Skeletal muscle tissue (tissue), 4 donors: Measurements from ENCODE around the gene CAPN2. TPM values are rescaled to one million over a fixed set of nuclear protein-coding genes. Genes with fewer than 3 reads are reported as not detected.
"Not testable (repeated sequence)": the region's sequence is repeated elsewhere in the genome, so short reads cannot be mapped to it uniquely, and the experiment has no call there.

Experiments
- H3K27ac ChIP-seq: one replicate; pipeline ENCODE4 v1.7.0; 2013; ENCODE audit warnings: mild to moderate bottlenecking, low read depth, low read length, inconsistent platforms
- H3K27me3 ChIP-seq, 3 donors: one replicate each; pipeline ENCODE4 v1.7.0; 2013; ENCODE audit warnings: low read length in 3 of 3; ENCODE audit not compliant: control insufficient read depth in 3 of 3, insufficient read depth in 3 of 3
- H3K36me3 ChIP-seq, 3 donors: one replicate each; pipeline ENCODE4 v1.7.0; 2013; ENCODE audit warnings: low read length in 3 of 3; ENCODE audit not compliant: control insufficient read depth in 3 of 3, insufficient read depth in 3 of 3
- H3K4me1 ChIP-seq, 3 donors: one replicate each; pipeline ENCODE4 v1.7.0; 2013; ENCODE audit warnings: low read length in 3 of 3, mild to moderate bottlenecking in 3 of 3; ENCODE audit not compliant: control insufficient read depth in 3 of 3, insufficient read depth in 3 of 3
- H3K4me3 ChIP-seq, 3 donors: one replicate each; pipeline ENCODE4 v1.7.0; 2013; ENCODE audit warnings: low read length in 3 of 3
- H3K9ac ChIP-seq, 3 donors: one replicate each; pipeline ENCODE4 v1.7.0; 2013; ENCODE audit warnings: low read length in 3 of 3, mild to moderate bottlenecking in 3 of 3, moderate library complexity in 2 of 3, low read depth in 1 of 3
- H3K9me3 ChIP-seq, 3 donors: one replicate each; pipeline ENCODE4 v1.7.0; 2013; ENCODE audit warnings: low read length in 3 of 3; ENCODE audit not compliant: control insufficient read depth in 3 of 3
- total RNA-seq: library from RNA; depleted of rRNA; stranded (reverse); fragments of >200 nt; gene quantifications from one replicate; pipeline ENCODE4 v1.2.3, GENCODE V29; 2014
- donor health status: Osteomylitis.

CAPN2 gene
- total RNA-seq, 1 donor from 2014 or later = 78.8 TPM

DNA sequence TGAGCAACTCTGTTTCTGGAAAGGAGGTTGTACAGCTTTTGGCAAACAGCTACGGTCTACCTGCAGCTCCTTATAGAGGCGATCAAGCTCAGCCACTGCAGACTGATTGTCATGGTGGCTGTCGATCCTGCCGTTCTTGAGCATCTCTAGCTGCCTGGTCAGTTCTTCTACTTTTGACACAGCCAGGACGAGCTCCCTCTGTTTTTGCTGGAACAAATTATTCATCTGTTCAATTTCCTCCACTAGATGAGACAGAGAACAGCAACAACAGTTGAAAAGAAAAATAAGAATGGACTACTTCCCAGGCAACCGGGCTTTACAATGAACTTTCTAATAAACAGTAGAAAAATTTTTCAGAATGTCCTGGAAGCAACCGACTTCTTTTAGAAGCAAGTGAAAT lies 90.9 kb downstream of the CAPN2 start:
- Histone ChIP-seq H3K9me3 (no peaks in the 10 kb centered on the region), H3K36me3 (peaks cover 22 to 50% (median 48%) of the 10 kb centered on the region in 3 donors), H3K4me3 (no peak overlapping the region), H3K4me1 (no peaks in the 10 kb centered on the region), H3K9ac (no peak overlapping the region), H3K27me3 (no peaks in the 10 kb centered on the region), H3K27ac (no peak overlapping the region)

DNA sequence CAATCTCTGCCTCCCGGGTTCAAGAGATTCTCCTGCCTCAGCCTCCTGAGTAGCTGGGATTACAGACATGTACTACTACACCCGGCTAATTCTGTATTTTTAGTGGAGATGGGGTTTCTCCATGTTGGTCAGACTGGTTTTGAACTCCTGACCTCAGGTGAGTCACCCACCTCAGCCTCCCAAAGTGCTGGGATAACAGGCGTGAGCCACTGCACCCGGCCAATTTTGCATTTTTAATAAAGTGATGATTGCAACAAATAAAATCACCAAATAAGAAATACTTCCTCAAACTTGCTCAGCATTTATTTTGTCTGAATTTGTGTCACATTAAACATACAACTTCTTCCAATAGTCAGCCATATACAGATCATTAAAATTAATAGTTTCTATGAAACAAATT lies 97.6 kb downstream of the CAPN2 start:
- H3K9ac ChIP-seq, H3K27me3 ChIP-seq, H3K9me3 ChIP-seq, H3K4me3 ChIP-seq, H3K27ac ChIP-seq: not testable (repeated sequence)
- Histone ChIP-seq H3K36me3 (peaks cover 7 to 29% (median 17%) of the 10 kb centered on the region in 3 donors), H3K4me1 (peaks cover 4 to 11% (median 6%) of the 10 kb centered on the region in 3 donors)

DNA sequence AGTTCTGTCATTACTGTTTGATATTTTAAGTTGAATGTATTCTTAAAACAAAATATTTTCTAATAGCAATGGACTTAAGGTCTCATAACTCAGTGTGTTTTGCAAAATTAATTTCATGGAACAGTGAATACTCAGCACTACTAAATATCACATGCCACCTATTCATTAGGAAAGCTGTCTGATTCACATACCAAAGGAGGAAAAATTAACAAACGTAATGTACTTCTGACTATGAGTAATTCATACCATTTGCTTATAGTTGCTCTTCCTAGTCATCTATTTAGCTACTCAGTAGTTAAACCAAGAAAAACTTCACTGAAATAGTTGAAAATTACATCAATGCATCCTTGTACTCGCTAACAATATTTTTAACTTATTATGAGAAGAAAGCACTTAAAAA lies 98.2 kb downstream of the CAPN2 start:
- no peak overlapping the region for H3K4me3 ChIP-seq
- H3K27me3 ChIP-seq = no peaks in the 10 kb centered on the region
- H3K27ac ChIP-seq = no peak overlapping the region
- H3K9ac ChIP-seq = no peak overlapping the region
- H3K36me3 ChIP-seq = peaks cover 7 to 25% (median 16%) of the 10 kb centered on the region in 3 donors
- no peaks in the 10 kb centered on the region for H3K9me3 ChIP-seq
- peaks cover 9 to 18% (median 11%) of the 10 kb centered on the region in 3 donors for H3K4me1 ChIP-seq

DNA sequence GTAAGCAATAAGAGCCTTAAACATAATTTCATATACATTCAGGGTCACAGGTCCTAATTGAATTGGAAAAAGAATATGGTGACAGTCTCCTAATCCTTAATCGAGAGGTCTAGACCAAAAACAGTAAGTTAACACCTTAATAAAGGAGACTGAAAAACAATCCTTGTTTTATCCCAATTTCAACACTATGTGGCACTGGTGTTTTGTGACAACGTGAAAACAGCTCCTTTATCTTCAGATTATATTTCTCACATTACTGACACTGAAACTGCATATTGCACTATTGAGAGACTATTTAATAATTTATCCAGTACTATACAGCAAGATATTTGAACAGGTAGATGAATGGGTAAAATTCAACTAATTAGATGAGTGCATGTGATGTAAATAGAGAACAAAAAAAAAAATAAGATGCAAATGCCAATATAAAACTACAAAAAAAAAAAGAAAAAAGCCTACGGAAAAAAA lies 99.3 kb downstream of the CAPN2 start:
- Histone ChIP-seq H3K4me3 (no peak overlapping the region), H3K9ac (no peak overlapping the region), H3K27me3 (no peaks in the 10 kb centered on the region), H3K9me3 (no peaks in the 10 kb centered on the region), H3K27ac (no peak overlapping the region), H3K36me3 (peaks cover 4 to 21% (median 16%) of the 10 kb centered on the region in 3 donors), H3K4me1 (peaks cover 9 to 23% (median 13%) of the 10 kb centered on the region in 3 donors)

DNA sequence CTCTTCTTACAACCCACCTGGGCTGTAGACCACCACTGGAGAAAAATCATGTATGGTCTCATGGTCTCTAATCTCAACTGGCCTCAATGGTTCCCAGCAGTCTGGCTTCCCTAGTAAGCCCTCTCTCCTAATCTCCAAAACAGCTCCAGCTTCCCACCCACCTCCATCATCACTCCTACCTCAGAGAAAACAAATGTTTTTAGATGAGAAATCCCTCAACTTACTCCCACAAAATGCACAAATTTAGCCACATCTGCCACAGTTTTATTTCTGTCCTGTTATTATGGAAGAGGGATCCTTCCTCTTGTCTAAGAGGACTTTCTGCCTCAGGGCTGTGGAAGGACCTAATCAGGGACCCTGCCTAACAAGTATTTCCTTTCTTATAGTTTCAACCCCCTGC lies 101.3 kb downstream of the CAPN2 start:
- Histone ChIP-seq H3K4me1 (peaks cover 9 to 23% (median 13%) of the 10 kb centered on the region in 3 donors), H3K27me3 (no peaks in the 10 kb centered on the region), H3K27ac (no peak overlapping the region), H3K9me3 (no peaks in the 10 kb centered on the region), H3K9ac (no peak overlapping the region), H3K4me3 (no peak overlapping the region), H3K36me3 (peaks cover 4 to 18% (median 16%) of the 10 kb centered on the region in 3 donors)

DNA sequence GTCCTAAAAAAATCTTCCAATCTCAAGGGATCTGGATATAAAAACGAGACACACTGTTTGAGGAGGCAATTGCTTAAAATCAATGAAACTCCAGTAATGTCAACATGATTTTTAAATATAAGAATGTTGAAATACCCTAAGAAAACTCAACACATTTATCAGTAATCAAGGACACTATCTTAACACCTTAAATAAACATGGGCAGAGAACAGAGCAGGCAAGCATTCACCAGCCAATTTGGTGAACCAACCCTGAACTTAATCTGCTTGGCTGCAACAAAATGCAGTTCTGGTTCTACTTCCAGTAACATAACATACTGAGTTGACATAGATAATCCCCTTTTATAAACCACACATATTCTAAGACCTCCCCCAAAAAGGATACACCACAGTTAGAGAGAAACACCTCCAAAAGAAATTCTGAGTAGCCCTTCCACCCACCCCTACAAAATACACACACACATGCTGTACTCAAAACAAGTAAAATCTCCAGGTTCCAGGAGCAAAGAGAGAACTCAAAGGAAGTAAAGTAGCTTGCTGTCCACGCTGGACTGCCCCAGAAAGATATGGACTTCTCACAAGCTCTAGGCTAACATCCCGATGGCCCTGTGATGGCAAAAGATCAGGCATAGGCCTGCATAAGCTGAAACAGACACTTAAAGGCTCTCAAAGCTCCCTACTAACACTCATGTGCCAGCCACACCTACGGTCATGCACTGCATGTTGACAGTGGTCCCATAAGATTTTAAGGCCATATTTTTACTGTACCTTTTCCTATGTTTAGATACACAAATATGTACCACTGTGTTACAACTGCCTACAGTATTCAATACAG lies 102.9 kb downstream of the CAPN2 start:
- H3K9me3 ChIP-seq = no peaks in the 10 kb centered on the region
- peaks cover 4 to 18% (median 16%) of the 10 kb centered on the region in 3 donors for H3K36me3 ChIP-seq
- H3K27ac ChIP-seq = no peak overlapping the region
- H3K27me3 ChIP-seq = no peaks in the 10 kb centered on the region
- H3K4me3 ChIP-seq = no peak overlapping the region
- peak overlapping the region in 1 of 3 donors; percentile 13 for H3K9ac ChIP-seq
- peaks cover 10 to 29% (median 17%) of the 10 kb centered on the region in 3 donors for H3K4me1 ChIP-seq

DNA sequence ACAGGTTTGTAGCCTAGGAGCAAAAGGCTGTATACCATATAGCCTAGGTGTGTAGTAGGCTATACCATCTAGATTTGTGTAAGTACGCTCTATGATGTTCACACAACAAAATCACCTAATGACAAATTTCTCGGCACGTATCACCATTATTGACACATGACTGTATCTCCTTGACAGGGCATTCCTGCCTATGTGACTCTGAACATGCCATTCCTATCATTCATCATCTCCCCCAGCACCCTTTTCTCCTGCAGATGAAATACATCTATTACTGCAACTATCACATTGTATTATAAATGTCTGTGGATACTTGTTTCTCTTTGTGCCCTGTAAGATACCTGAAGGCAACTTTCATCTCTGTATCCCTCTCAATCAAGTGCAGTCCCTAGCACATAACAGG lies 103.5 kb downstream of the CAPN2 start:
- H3K4me3 ChIP-seq = no peak overlapping the region
- peaks cover 16 to 35% (median 23%) of the 10 kb centered on the region in 3 donors for H3K4me1 ChIP-seq
- H3K36me3 ChIP-seq = peaks cover 4 to 22% (median 16%) of the 10 kb centered on the region in 3 donors
- peak overlapping the region in 1 of 3 donors; percentile 2 for H3K9ac ChIP-seq
- no peaks in the 10 kb centered on the region for H3K9me3 ChIP-seq
- H3K27ac ChIP-seq = no peak overlapping the region
- no peaks in the 10 kb centered on the region for H3K27me3 ChIP-seq

DNA sequence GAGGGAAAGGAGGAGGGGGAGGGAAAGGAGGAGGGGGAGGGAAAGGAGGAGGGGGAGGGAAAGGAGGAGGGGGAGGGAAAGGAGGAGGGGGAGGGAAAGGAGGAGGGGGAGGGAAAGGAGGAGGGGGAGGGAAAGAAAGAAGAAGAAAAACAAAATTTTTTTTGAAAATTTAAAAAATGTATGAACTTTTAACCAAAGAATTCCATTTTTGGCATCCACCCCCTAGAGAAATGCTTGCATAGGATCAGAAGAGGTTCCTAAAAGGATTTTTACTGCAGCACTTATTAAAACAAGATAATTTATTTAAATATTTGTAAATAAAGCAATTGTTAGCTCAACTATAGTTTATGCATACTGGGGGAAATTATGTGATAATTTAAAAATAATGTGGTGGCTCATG lies 104.9 kb downstream of the CAPN2 start:
- H3K9me3 ChIP-seq, H3K9ac ChIP-seq, H3K4me3 ChIP-seq, H3K27me3 ChIP-seq, H3K27ac ChIP-seq: not testable (repeated sequence)
- Histone ChIP-seq H3K4me1 (peaks cover 21 to 43% (median 29%) of the 10 kb centered on the region in 3 donors), H3K36me3 (peaks cover 4 to 22% (median 16%) of the 10 kb centered on the region in 3 donors)

DNA sequence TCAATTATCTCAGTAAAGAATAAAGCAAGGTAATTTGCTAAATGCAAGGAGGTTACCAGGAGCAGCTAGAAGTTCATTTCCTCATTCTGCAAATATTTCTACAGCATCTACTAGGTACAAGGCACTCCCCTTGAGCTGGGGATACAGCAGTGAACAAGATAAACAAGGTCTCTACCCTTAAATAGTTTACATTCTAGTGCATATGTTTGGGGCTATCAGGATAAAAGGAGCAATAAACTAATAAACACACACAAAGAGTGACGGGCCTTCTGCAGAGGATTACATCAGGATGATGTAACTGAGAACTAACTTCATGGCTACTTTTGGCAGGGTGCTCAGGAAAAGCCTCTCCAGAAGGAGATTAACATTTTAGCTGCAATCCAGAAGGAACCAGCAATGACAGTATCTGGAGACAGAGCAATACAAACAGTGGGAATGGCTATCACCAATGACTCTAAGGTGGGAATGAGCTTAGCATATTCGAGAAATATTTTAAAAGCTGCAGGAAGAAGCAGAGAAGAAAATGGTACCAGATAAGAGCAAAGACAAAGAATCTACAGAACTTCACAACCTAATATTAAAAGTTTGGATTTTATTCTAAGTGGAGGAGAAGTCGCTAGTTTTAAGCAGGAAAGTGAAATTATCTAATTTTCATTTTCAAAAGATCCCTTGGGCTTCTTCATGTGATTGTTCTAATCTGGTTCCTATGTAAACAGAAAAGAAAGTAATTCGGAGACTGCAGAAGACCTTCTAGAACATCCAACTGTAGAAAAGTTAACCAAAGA lies 107.6 kb downstream of the CAPN2 start:
- Histone ChIP-seq H3K9me3 (no peaks in the 10 kb centered on the region), H3K4me1 (peaks cover 19 to 35% (median 27%) of the 10 kb centered on the region in 3 donors), H3K36me3 (peaks cover 0 to 4% (median 2%) of the 10 kb centered on the region in 3 donors), H3K27ac (peak overlapping the region; percentile 54), H3K4me3 (no peak overlapping the region), H3K27me3 (no peaks in the 10 kb centered on the region), H3K9ac (no peak overlapping the region)

DNA sequence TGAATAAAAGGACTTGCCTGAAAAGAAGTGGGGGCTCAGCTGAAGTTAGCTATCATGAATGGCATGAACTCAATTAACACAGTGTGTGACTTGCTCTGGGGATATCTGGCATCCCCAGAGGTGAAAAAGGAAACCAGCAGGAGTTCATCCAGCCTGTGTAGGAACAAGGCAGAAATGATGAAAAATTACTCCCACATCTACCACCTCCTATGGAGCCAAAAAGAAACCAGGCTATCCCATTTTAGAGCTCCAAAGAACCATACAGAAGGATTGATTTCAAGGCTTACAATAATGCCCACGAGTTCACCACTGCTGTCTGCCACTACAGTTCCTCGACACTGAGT lies 108.1 kb downstream of the CAPN2 start:
- Histone ChIP-seq H3K4me1 (peaks cover 16 to 34% (median 22%) of the 10 kb centered on the region in 3 donors), H3K9me3 (no peaks in the 10 kb centered on the region), H3K4me3 (peak overlapping the region in 1 of 3 donors; percentile 35), H3K9ac (peak overlapping the region in 1 of 3 donors; percentile 40), H3K27ac (peak overlapping the region; percentile 54), H3K27me3 (no peaks in the 10 kb centered on the region), H3K36me3 (peaks cover 0 to 4% (median 1%) of the 10 kb centered on the region in 3 donors)
